Subcutaneous adipose tissue (tissue), 4 donors: ENCODE data around the gene GABRD. TPM values are rescaled to one million over a fixed set of nuclear protein-coding genes. Genes with fewer than 3 reads are reported as not detected.

Experiments used
- CTCF ChIP-seq: fragments of 450-650 bp; IDR thresholded peaks from one replicate; pipeline ENCODE4 v1.5.1; 2016; ENCODE audit warnings: low read depth, mild to moderate bottlenecking, control low read depth, antibody characterized with exemption, moderate library complexity
- total RNA-seq, 4 donors: library from RNA; depleted of rRNA; stranded (reverse); fragments of >200 nt; gene quantifications; one replicate each; pipeline ENCODE4 v1.1.0, GENCODE V29; 2016

Gene GABRD
- total RNA-seq, 4 donors from 2014 or later = 1.3 TPM; not detected in 3

DNA sequence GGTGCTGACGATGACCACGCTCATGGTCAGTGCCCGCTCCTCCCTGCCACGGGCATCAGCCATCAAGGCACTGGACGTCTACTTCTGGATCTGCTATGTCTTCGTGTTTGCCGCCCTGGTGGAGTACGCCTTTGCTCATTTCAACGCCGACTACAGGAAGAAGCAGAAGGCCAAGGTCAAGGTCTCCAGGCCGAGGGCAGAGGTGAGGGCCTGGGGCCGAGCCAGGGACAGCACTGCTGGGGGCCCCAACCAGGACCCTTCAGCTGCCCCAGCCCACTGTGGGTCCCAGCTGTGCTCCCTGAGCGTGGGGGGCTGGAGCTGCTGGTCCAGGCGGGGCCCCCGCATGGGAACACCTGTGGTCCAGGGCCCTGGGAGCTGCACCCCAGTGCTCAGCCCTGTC, 10.4 kb downstream of the GABRD start:
- no peak for TF ChIP-seq CTCF

GRCh38 chr1:2030076-2030871, 11.1 kb downstream of the GABRD start:
- TF ChIP-seq CTCF = no peak

DNA sequence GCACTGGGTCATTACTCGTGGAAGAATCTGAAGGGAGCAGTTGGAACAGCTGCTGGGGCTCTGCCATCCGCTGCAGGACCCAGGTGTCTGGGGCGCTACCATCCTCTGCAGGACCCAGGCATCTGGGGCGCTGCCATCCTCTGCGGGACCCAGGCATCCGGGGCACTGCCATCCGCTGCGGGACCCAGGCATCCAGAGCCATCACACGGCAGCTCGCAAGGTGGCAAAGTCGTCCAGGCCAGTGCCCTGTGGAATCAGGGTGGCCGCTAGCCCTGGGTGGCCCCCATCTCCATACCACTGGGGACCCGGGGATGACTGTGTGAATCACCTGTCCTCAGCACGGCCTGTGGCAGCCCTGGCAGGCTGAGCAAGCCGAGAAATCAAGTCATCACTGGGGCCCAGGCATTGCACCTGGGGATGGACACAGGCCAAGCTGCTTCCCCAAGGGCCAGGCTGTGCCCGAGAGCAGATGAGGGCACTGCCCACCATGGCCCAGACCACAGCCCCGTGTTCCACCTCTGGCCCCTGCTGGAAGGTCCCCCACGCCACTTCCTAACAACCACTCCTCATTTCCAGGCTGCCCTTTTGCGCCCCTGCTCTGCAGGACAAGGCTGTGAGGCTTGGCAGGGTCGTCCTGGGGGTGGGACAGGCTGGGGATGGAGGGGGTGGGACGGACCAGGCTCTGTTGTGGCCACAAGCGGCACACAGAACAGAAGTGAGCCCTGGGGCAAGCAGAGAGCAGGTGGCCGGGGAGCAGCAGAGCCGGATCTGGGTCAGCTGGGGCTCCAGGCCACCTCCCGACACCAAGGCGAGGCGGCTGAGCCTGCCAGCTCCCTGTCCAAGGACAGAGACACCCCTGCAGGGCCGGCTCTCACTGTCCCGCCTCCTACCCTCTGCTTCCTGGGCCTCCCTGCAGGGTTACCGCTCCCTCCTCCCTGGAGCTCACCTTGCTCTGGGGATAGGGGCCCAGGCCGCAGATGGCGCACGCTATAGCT, 12.7 kb downstream of the GABRD start:
- TF ChIP-seq CTCF = no peak

DNA sequence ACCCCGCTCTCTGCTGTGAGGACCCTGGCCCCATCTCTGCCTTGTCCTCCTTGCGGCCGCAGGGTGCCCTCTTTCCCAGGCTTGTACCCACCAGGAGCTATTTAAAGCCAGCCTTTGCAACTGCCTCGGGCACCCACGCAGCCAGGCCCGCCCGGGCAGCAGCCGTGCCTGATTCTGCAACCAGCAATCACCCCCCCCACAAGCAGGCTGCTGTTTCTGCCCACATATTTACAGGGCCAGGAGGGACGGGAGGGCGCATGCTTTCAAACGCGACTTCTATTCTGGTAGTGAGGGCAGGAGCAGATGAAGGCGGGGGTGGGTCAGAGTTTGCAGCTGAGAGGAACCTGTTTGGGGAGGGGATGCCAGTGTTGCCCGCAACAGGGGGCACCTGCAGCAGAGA, 13.6 kb downstream of the GABRD start:
- no peak for TF ChIP-seq CTCF

DNA sequence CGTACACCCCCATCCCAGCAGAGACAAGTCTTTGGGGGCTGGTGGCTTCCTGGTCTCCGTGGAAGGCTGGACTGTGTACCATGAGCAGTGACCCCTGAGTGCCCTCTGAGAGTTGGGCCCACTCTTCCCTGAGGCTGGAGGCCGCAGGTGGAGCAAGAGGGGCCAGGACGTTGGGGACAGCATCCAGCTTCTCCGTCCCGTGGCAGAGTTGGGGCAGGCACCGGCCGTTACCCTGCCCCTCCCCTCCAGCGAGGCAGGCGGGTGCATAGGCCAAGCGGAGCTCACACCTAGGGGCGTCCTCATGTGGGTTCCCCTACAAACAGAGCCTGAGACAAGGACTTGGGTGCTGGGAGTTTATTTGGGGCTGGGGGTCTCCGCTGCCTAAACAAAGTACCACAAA, 14.0 kb downstream of the GABRD start:
- no peak for TF ChIP-seq CTCF

DNA sequence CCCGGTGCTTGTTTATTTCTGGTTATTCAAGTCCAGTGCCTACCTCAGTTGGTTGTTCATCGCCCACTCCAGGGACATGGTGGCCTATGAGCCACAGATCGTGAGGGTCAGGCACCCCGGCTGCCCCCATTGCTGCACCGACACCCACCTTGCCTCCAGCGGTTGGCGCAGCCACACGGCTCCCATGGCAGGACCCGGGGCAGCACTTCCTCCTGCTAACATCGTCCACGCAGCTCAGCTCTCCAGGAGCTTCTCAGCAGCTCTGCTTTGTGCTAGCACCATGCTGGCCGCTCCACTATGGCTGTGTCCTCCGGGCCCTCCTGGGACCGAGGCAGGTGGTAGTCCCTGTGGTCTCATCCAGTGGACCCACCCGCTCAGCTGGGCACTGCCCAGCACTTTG, 17.1 kb downstream of the GABRD start:
- no peak for TF ChIP-seq CTCF
